ENCODE data around the gene GALNT16.
A peak's percentile ranks its signal among the peaks of the same experiment; 100 is the strongest.
"Not testable (repeated sequence)": the region's sequence is repeated elsewhere in the genome, so short reads cannot be mapped to it uniquely, and the experiment has no call there.

The GALNT16 gene

GRCh38 chr14:69259527-69260189 lies at the start of gene GALNT16:
Gene GALNT16, plus strand, starts transcription at chr14:69260158. Its CDS starts 133 bp downstream, at chr14:69260291.
- peaks cover 16 to 26% of the 10 kb centered on the region in 2 donors for H3K27me3 ChIP-seq (ENCODE audit: control insufficient read depth in 1 of 2, insufficient read depth in 2 of 2, low read length in 2 of 2)
- H3K9ac ChIP-seq (ENCODE audit: low read depth in 1 of 2, low read length in 2 of 2), result no peak within 1 kb of the TSS
- H3K4me1 ChIP-seq (ENCODE audit: control insufficient read depth in 1 of 2, insufficient read depth in 2 of 2, low read length in 2 of 2), result peaks cover 10 to 21% of the 10 kb centered on the region in 2 donors
- H3K4me3 ChIP-seq (ENCODE audit: low read depth in 1 of 2, low read length in 2 of 2), result peak within 1 kb of the TSS; percentile 61 to 70
- no peak within 1 kb of the TSS for H3K27ac ChIP-seq (ENCODE audit: low read depth, low read length)
- no peaks in the 10 kb centered on the region for H3K36me3 ChIP-seq (ENCODE audit: control insufficient read depth in 1 of 2, insufficient read depth in 2 of 2, low read length in 2 of 2)
- no peaks in the 10 kb centered on the region for H3K9me3 ChIP-seq (ENCODE audit: control insufficient read depth in 1 of 2, low read length in 2 of 2)

DNA sequence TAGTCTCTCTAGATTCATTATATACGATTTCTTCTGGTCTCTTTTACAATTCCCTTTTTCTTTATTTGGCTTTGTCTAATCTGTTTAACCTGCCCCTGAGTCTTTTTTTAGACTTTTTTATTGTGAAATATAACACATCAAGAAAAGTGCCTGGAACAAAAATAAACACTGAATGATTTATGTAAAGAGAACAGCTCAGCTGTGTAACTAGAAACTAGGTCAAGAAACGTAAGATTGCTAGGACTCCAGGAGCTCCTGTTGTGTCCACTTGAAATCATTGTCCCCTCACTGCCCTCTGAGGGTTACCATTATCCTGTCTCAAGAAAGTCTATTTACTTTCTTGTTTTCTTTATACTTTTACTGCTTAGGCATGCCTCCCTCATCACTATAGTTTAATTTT lies 45.6 kb upstream of the GALNT16 start:
- Histone ChIP-seq H3K27me3 (ENCODE audit: control insufficient read depth in 1 of 2, insufficient read depth in 2 of 2, low read length in 2 of 2) (no peaks in the 10 kb centered on the region), H3K4me3 (ENCODE audit: low read depth in 1 of 2, low read length in 2 of 2) (no peak overlapping the region), H3K9me3 (ENCODE audit: control insufficient read depth in 1 of 2, low read length in 2 of 2) (no peaks in the 10 kb centered on the region), H3K9ac (ENCODE audit: low read depth in 1 of 2, low read length in 2 of 2) (no peak overlapping the region), H3K27ac (ENCODE audit: low read depth, low read length) (no peak overlapping the region), H3K4me1 (ENCODE audit: control insufficient read depth in 1 of 2, insufficient read depth in 2 of 2, low read length in 2 of 2) (no peaks in the 10 kb centered on the region), H3K36me3 (ENCODE audit: control insufficient read depth in 1 of 2, insufficient read depth in 2 of 2, low read length in 2 of 2) (peaks cover 6 to 15% of the 10 kb centered on the region in 2 donors)

DNA sequence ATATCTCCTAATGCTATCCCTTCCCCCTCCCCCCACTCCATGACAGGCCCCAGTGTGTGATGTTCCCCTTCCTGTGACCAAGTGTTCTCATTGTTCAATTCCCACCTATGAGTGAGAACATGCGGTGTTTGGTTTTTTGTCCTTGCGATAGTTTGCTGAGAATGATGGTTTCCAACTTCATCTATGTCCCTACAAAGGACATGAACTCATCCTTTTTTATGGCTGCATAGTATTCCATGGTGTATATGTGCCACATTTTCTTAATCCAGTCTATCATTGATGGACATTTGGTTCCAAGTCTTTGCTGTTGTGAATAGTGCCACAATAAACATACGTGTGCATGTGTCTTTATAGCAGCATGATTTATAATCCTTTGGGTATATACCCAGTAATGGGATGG lies 42.3 kb upstream of the GALNT16 start:
- not testable (repeated sequence) for H3K9ac ChIP-seq (ENCODE audit: low read depth in 1 of 2, low read length in 2 of 2); H3K36me3 ChIP-seq (ENCODE audit: control insufficient read depth in 1 of 2, insufficient read depth in 2 of 2, low read length in 2 of 2); H3K4me1 ChIP-seq (ENCODE audit: control insufficient read depth in 1 of 2, insufficient read depth in 2 of 2, low read length in 2 of 2); H3K4me3 ChIP-seq (ENCODE audit: low read depth in 1 of 2, low read length in 2 of 2); H3K27ac ChIP-seq (ENCODE audit: low read depth, low read length); H3K9me3 ChIP-seq (ENCODE audit: control insufficient read depth in 1 of 2, low read length in 2 of 2); H3K27me3 ChIP-seq (ENCODE audit: control insufficient read depth in 1 of 2, insufficient read depth in 2 of 2, low read length in 2 of 2)

DNA sequence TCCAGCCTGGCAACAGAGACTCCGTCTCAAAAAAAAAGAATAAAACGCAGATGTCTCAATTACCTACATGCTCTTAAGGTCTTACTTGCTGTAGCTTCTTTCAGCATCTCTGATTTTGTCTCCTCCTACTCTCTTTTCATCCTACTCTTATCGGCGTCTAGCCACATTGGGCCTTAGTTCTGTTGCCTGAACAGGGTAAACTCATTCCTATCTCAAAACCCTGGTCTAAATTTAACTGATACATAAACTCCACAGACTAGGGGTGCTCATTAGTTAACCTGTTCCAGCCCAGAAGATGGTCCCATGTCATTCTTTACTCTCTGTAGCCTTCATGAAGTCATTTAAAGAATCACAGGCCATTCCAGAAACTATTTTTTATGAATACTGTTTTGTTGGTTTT lies 35.0 kb upstream of the GALNT16 start:
- peaks cover 9 to 21% of the 10 kb centered on the region in 2 donors for H3K36me3 ChIP-seq (ENCODE audit: control insufficient read depth in 1 of 2, insufficient read depth in 2 of 2, low read length in 2 of 2)
- H3K27ac ChIP-seq (ENCODE audit: low read depth, low read length), result no peak overlapping the region

GRCh38 chr14:69226178-69226577 lies 33.8 kb upstream of the GALNT16 start:
- H3K27me3 ChIP-seq (ENCODE audit: control insufficient read depth in 1 of 2, insufficient read depth in 2 of 2, low read length in 2 of 2), result no peaks in the 10 kb centered on the region
- no peak overlapping the region for H3K4me3 ChIP-seq (ENCODE audit: low read depth in 1 of 2, low read length in 2 of 2)
- H3K9me3 ChIP-seq (ENCODE audit: control insufficient read depth in 1 of 2, low read length in 2 of 2), result no peaks in the 10 kb centered on the region
- H3K27ac ChIP-seq (ENCODE audit: low read depth, low read length), result no peak overlapping the region
- H3K36me3 ChIP-seq (ENCODE audit: control insufficient read depth in 1 of 2, insufficient read depth in 2 of 2, low read length in 2 of 2), result peaks cover 14 to 23% of the 10 kb centered on the region in 2 donors
- H3K9ac ChIP-seq (ENCODE audit: low read depth in 1 of 2, low read length in 2 of 2), result no peak overlapping the region
- H3K4me1 ChIP-seq (ENCODE audit: control insufficient read depth in 1 of 2, insufficient read depth in 2 of 2, low read length in 2 of 2), result no peaks in the 10 kb centered on the region

More for the DNA sequence above, 35.0 kb upstream of the GALNT16 start:
- H3K27me3 ChIP-seq (ENCODE audit: control insufficient read depth in 1 of 2, insufficient read depth in 2 of 2, low read length in 2 of 2), result no peaks in the 10 kb centered on the region
- H3K9ac ChIP-seq (ENCODE audit: low read depth in 1 of 2, low read length in 2 of 2), result no peak overlapping the region
- no peaks in the 10 kb centered on the region for H3K4me1 ChIP-seq (ENCODE audit: control insufficient read depth in 1 of 2, insufficient read depth in 2 of 2, low read length in 2 of 2)
- H3K9me3 ChIP-seq (ENCODE audit: control insufficient read depth in 1 of 2, low read length in 2 of 2), result no peaks in the 10 kb centered on the region
- H3K4me3 ChIP-seq (ENCODE audit: low read depth in 1 of 2, low read length in 2 of 2), result no peak overlapping the region

DNA sequence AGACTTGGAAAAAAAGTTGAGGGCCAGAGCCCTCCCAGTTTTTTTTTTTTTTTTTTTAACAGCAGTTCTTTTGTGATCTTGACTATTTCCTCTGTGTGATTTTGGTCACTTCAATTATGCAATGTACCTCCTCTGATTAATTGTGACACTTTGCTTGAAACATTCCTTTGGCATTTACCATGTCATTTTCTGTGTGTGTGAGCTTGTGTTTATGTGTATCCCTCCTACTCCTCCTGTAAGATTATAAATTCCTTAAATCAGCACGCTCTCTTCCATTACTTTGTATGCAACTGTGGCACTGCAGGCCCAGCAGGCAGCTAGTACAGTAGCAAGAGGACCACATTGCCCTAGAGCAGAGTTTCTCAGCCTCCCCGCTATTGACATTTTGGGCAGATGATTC lies 33.2 kb upstream of the GALNT16 start:
- Histone ChIP-seq H3K9me3 (ENCODE audit: control insufficient read depth in 1 of 2, low read length in 2 of 2) (no peaks in the 10 kb centered on the region), H3K9ac (ENCODE audit: low read depth in 1 of 2, low read length in 2 of 2) (no peak overlapping the region), H3K4me3 (ENCODE audit: low read depth in 1 of 2, low read length in 2 of 2) (no peak overlapping the region), H3K36me3 (ENCODE audit: control insufficient read depth in 1 of 2, insufficient read depth in 2 of 2, low read length in 2 of 2) (peaks cover 14 to 23% of the 10 kb centered on the region in 2 donors), H3K27ac (ENCODE audit: low read depth, low read length) (no peak overlapping the region), H3K27me3 (ENCODE audit: control insufficient read depth in 1 of 2, insufficient read depth in 2 of 2, low read length in 2 of 2) (no peaks in the 10 kb centered on the region), H3K4me1 (ENCODE audit: control insufficient read depth in 1 of 2, insufficient read depth in 2 of 2, low read length in 2 of 2) (no peaks in the 10 kb centered on the region)

- no peaks in the 10 kb centered on the region for H3K4me1 ChIP-seq (ENCODE audit: control insufficient read depth in 1 of 2, insufficient read depth in 2 of 2, low read length in 2 of 2)
- no peaks in the 10 kb centered on the region for H3K9me3 ChIP-seq (ENCODE audit: control insufficient read depth in 1 of 2, low read length in 2 of 2)
- no peak overlapping the region for H3K4me3 ChIP-seq (ENCODE audit: low read depth in 1 of 2, low read length in 2 of 2)
- no peak overlapping the region for H3K27ac ChIP-seq (ENCODE audit: low read depth, low read length)
- peaks cover 22 to 33% of the 10 kb centered on the region in 2 donors for H3K36me3 ChIP-seq (ENCODE audit: control insufficient read depth in 1 of 2, insufficient read depth in 2 of 2, low read length in 2 of 2)
- H3K9ac ChIP-seq (ENCODE audit: low read depth in 1 of 2, low read length in 2 of 2), result no peak overlapping the region
- no peaks in the 10 kb centered on the region for H3K27me3 ChIP-seq (ENCODE audit: control insufficient read depth in 1 of 2, insufficient read depth in 2 of 2, low read length in 2 of 2)
Observed at GRCh38 chr14:69231486-69231885, 28.5 kb upstream of the GALNT16 start.

GRCh38 chr14:69232388-69232787 lies 27.6 kb upstream of the GALNT16 start:
- no peak overlapping the region for H3K27ac ChIP-seq (ENCODE audit: low read depth, low read length)
- H3K9ac ChIP-seq (ENCODE audit: low read depth in 1 of 2, low read length in 2 of 2), result no peak overlapping the region
- H3K4me3 ChIP-seq (ENCODE audit: low read depth in 1 of 2, low read length in 2 of 2), result no peak overlapping the region
- no peaks in the 10 kb centered on the region for H3K27me3 ChIP-seq (ENCODE audit: control insufficient read depth in 1 of 2, insufficient read depth in 2 of 2, low read length in 2 of 2)
- no peaks in the 10 kb centered on the region for H3K9me3 ChIP-seq (ENCODE audit: control insufficient read depth in 1 of 2, low read length in 2 of 2)
- no peaks in the 10 kb centered on the region for H3K4me1 ChIP-seq (ENCODE audit: control insufficient read depth in 1 of 2, insufficient read depth in 2 of 2, low read length in 2 of 2)
- peaks cover 24 to 42% of the 10 kb centered on the region in 2 donors for H3K36me3 ChIP-seq (ENCODE audit: control insufficient read depth in 1 of 2, insufficient read depth in 2 of 2, low read length in 2 of 2)

- no peaks in the 10 kb centered on the region for H3K4me1 ChIP-seq (ENCODE audit: control insufficient read depth in 1 of 2, insufficient read depth in 2 of 2, low read length in 2 of 2)
- peaks cover 36 to 52% of the 10 kb centered on the region in 2 donors for H3K36me3 ChIP-seq (ENCODE audit: control insufficient read depth in 1 of 2, insufficient read depth in 2 of 2, low read length in 2 of 2)
- H3K9me3 ChIP-seq (ENCODE audit: control insufficient read depth in 1 of 2, low read length in 2 of 2), result no peaks in the 10 kb centered on the region
- H3K27ac ChIP-seq (ENCODE audit: low read depth, low read length), result no peak overlapping the region
- no peak overlapping the region for H3K9ac ChIP-seq (ENCODE audit: low read depth in 1 of 2, low read length in 2 of 2)
- H3K27me3 ChIP-seq (ENCODE audit: control insufficient read depth in 1 of 2, insufficient read depth in 2 of 2, low read length in 2 of 2), result no peaks in the 10 kb centered on the region
- H3K4me3 ChIP-seq (ENCODE audit: low read depth in 1 of 2, low read length in 2 of 2), result no peak overlapping the region
Observed at GRCh38 chr14:69234106-69234505, 25.9 kb upstream of the GALNT16 start.

DNA sequence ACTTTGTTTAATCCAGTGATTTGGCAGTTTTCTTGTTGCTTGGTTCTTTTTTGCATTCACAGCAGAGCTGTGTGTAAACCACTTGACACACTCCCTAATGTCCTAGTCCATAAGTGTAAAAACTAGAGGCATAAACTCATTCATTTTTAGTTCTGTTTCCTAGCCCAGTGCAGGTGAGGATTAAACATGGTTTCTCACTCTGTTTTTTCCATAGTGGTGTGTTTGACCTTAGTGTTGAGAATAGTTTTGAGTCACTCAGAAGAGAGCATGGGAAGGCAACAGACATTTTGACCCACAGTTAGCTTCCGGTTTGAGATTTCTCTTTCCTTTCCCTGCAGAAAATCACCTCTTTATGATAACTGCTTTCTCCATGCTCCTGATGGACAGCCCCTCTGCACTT lies 24.2 kb upstream of the GALNT16 start:
- no peak overlapping the region for H3K27ac ChIP-seq (ENCODE audit: low read depth, low read length)
- no peak overlapping the region for H3K9ac ChIP-seq (ENCODE audit: low read depth in 1 of 2, low read length in 2 of 2)
- no peaks in the 10 kb centered on the region for H3K4me1 ChIP-seq (ENCODE audit: control insufficient read depth in 1 of 2, insufficient read depth in 2 of 2, low read length in 2 of 2)
- no peak overlapping the region for H3K4me3 ChIP-seq (ENCODE audit: low read depth in 1 of 2, low read length in 2 of 2)
- H3K27me3 ChIP-seq (ENCODE audit: control insufficient read depth in 1 of 2, insufficient read depth in 2 of 2, low read length in 2 of 2), result no peaks in the 10 kb centered on the region
- no peaks in the 10 kb centered on the region for H3K9me3 ChIP-seq (ENCODE audit: control insufficient read depth in 1 of 2, low read length in 2 of 2)
- peaks cover 33 to 55% of the 10 kb centered on the region in 2 donors for H3K36me3 ChIP-seq (ENCODE audit: control insufficient read depth in 1 of 2, insufficient read depth in 2 of 2, low read length in 2 of 2)
